Lung (tissue), 12 donors: Measurements from ENCODE around the gene CDAN1. TPM values are rescaled to one million over a fixed set of nuclear protein-coding genes. Genes with fewer than 3 reads are reported as not detected.

ENCODE experiments used
- ATAC-seq: fragments of 200-7000 bp; cut with Tn5 transposase; one replicate; pipeline ENCODE4 v1.9.1; 2020; ENCODE audit warnings: moderate number of reproducible peaks; ENCODE audit not compliant: insufficient read depth, low FRiP score
- DNase-seq, 3 donors: peaks; one replicate each; pipeline ENCODE4 v3.0.0-alpha.2; 2013 to 2017
- H3K27ac ChIP-seq, 2 donors: one replicate each; pipeline ENCODE4 v1.5.1; 2013; ENCODE audit warnings: mild to moderate bottlenecking in 2 of 2, moderate library complexity in 2 of 2, control low read depth in 1 of 2, inconsistent platforms in 1 of 2, low read depth in 1 of 2, low read length in 1 of 2
- H3K27me3 ChIP-seq, 3 donors: one replicate each; pipeline ENCODE4 v1.5.1; 2013; ENCODE audit warnings: low read length in 2 of 3; ENCODE audit not compliant: control insufficient read depth in 3 of 3, insufficient read depth in 3 of 3
- H3K36me3 ChIP-seq, 4 donors: one replicate each; pipeline ENCODE4 v1.5.1; 2013; ENCODE audit warnings: low read length in 4 of 4, mild to moderate bottlenecking in 1 of 4, moderate library complexity in 1 of 4; ENCODE audit not compliant: control insufficient read depth in 4 of 4, insufficient read depth in 4 of 4
- H3K4me1 ChIP-seq, 5 donors: one replicate each; pipeline ENCODE4 v1.5.1; 2013; ENCODE audit warnings: low read length in 5 of 5, mild to moderate bottlenecking in 2 of 5, moderate library complexity in 1 of 5; ENCODE audit not compliant: control insufficient read depth in 5 of 5, insufficient read depth in 5 of 5
- H3K4me3 ChIP-seq: one replicate; pipeline ENCODE4 v1.5.1; 2013; ENCODE audit warnings: mild to moderate bottlenecking, control low read depth, moderate library complexity
- H3K9ac ChIP-seq, 2 donors: one replicate each; pipeline ENCODE4 v1.5.1; 2013; ENCODE audit warnings: low read length in 2 of 2, control low read depth in 1 of 2; ENCODE audit not compliant: insufficient read depth in 1 of 2
- H3K9me3 ChIP-seq, 4 donors: one replicate each; pipeline ENCODE4 v1.5.1; 2013; ENCODE audit warnings: low read length in 3 of 4, mild to moderate bottlenecking in 1 of 4, moderate library complexity in 1 of 4; ENCODE audit not compliant: control insufficient read depth in 4 of 4, insufficient read depth in 3 of 4
- WGBS, 2 donors: extraction: QIAGEN DNeasy Blood & Tissue Kit; methylation state at CpG; one replicate each; pipeline ENCODE4 v1.1.7; 2013; 5-methylcytosine and 5-hydroxymethylcytosine counted together
- polyA plus RNA-seq, 2 donors: library from polyadenylated mRNA; stranded (reverse); fragments of 200-250 nt; gene quantifications; one replicate each; pipeline ENCODE4 v1.2.1, GENCODE V29; 2013
- total RNA-seq, 2 donors: library from RNA; depleted of rRNA in 1 of 2; stranded (reverse); fragments of >200 nt in 1 of 2; gene quantifications; one replicate each; pipeline ENCODE4 v1.2.1, GENCODE V29; 2014 to 2021
- TF ChIP-seq, protein P1 (sequence below): IDR thresholded peaks from 2 replicates; pipeline ENCODE4 v1.5.1; 2012; ENCODE audit warnings: mild to moderate bottlenecking; ENCODE audit errors: control extremely low read depth, extremely low read depth
- donor health status: control.
- donor health status: control.
- donor health status: Bipolar disorder and iron deficiency.
- donor health status: healthy.
- donor health status: DM: yes; HTN: yes; CAD: no.

CDAN1 gene
- total and polyA plus RNA-seq, 4 donors = 4.2 to 15.2 (median 12.2) TPM

DNA sequence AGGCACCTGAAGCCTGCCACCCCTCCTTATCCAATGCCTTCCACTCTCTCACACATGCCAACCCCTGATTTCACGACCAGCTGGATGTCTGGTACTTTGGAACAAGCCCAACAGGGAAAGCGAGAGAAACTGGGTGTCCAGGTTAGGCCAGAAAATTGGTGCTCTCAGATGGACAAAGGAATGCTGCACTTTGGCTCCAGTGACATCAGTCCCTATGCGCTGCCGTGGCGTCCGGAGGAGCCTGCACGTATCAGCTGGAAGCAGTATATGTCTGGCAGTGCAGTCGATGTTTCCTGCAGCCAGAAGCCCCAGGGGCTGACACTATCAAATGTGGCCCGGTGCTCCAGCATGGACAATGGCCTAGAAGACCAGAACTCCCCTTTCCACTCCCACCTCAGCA lies 45.2 kb downstream of the CDAN1 start:
- ATAC-seq (no peak), DNase-seq (no peak)
- Histone ChIP-seq H3K9me3 (no peaks in the 10 kb centered on the region), H3K4me1 (no peaks in the 10 kb centered on the region), H3K36me3 (peaks cover under 1 to 51% (median 4%) of the 10 kb centered on the region in 4 donors), H3K27ac (no peak overlapping the region), H3K27me3 (no peaks in the 10 kb centered on the region), H3K4me3 (no peak overlapping the region), H3K9ac (no peak overlapping the region)
- WGBS, 2 donors = 91 to 94% methylated on average over 9 of the region's 9 CpGs
- TF ChIP-seq, protein P1, sequence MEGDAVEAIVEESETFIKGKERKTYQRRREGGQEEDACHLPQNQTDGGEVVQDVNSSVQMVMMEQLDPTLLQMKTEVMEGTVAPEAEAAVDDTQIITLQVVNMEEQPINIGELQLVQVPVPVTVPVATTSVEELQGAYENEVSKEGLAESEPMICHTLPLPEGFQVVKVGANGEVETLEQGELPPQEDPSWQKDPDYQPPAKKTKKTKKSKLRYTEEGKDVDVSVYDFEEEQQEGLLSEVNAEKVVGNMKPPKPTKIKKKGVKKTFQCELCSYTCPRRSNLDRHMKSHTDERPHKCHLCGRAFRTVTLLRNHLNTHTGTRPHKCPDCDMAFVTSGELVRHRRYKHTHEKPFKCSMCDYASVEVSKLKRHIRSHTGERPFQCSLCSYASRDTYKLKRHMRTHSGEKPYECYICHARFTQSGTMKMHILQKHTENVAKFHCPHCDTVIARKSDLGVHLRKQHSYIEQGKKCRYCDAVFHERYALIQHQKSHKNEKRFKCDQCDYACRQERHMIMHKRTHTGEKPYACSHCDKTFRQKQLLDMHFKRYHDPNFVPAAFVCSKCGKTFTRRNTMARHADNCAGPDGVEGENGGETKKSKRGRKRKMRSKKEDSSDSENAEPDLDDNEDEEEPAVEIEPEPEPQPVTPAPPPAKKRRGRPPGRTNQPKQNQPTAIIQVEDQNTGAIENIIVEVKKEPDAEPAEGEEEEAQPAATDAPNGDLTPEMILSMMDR = no peak

DNA sequence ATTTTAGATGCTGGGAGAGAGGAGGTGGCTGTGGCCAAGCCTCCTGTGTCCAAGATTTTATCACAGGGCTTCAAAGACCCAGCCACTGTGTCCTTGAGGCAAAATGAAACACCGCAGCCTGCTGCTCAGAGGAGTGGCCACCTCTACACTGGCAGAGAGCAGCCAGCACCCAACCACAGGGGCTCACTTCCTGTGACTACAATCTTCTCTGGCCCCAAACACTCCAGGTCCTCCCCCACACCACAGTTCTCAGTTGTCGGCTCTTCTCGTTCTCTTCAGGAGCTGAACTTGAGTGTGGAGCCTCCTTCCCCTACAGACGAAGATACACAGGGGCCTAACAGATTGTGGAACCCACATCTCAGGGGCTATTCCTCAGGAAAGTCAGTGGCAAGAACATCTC lies 45.6 kb downstream of the CDAN1 start:
- Histone ChIP-seq H3K4me1 (no peaks in the 10 kb centered on the region), H3K4me3 (no peak overlapping the region), H3K9me3 (no peaks in the 10 kb centered on the region), H3K9ac (no peak overlapping the region), H3K27me3 (no peaks in the 10 kb centered on the region), H3K27ac (no peak overlapping the region), H3K36me3 (peaks cover 4 to 54% (median 7%) of the 10 kb centered on the region in 4 donors)
- TF ChIP-seq, protein P1 = no peak
- 62 to 85% methylated on average over 4 of the region's 4 CpGs for WGBS, 2 donors
- no peak for ATAC-seq
- no peak for DNase-seq

DNA sequence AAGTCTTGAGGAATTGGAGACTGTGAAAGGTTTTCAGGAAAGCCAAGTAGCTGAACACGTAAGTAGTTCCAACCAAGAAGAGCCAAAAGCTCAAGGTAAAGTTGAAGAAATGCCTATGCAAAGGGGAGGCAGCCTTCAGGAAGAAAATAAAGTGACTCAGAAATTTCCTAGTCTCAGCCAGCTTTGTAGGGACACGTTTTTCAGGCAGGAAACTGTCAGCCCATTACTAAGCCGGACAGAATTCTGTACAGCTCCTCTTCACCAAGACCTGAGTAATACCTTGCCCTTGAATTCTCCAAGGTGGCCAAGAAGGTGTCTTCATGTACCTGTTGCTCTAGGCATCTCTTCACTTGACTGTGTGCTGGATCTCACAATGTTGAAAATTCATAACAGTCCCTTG lies 48.6 kb downstream of the CDAN1 start:
- Histone ChIP-seq H3K9ac (no peak overlapping the region), H3K9me3 (no peaks in the 10 kb centered on the region), H3K4me3 (no peak overlapping the region), H3K4me1 (no peaks in the 10 kb centered on the region), H3K27ac (no peak overlapping the region), H3K27me3 (no peaks in the 10 kb centered on the region), H3K36me3 (peaks cover 6 to 55% (median 11%) of the 10 kb centered on the region in 4 donors)
- TF ChIP-seq, protein P1 = no peak
- 82 to 86% methylated on average over 3 of the region's 3 CpGs for WGBS, 2 donors
- ATAC-seq (no peak), DNase-seq (no peak)

DNA sequence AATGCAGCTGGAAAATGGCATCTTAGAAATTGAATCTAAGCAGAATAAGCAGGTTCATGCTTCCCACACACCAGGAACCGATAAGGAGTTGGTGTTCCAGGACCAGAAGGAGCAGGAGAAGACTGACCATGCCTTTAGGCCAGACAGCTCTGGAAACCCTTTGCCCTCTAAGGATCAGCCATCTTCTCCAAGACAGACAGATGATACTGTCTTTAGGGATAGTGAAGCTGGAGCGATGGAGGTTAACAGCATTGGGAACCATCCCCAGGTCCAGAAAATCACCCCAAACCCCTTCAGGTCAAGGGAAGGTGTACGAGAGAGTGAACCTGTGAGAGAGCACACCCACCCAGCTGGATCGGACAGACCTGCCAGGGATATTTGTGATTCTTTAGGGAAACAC lies 49.2 kb downstream of the CDAN1 start:
- TF ChIP-seq, protein P1 = no peak
- Histone ChIP-seq H3K4me3 (no peak overlapping the region), H3K9ac (no peak overlapping the region), H3K36me3 (peaks cover 8 to 55% (median 13%) of the 10 kb centered on the region in 4 donors), H3K9me3 (no peaks in the 10 kb centered on the region), H3K27me3 (no peaks in the 10 kb centered on the region), H3K27ac (no peak overlapping the region), H3K4me1 (no peaks in the 10 kb centered on the region)
- WGBS, 2 donors = 97 to 99% methylated on average over 4 of the region's 4 CpGs
- ATAC-seq = no peak
- DNase-seq = no peak
